ENCODE measurements around the gene HTR4.
"Not testable (repeated sequence)": the region's sequence is repeated elsewhere in the genome, so short reads cannot be mapped to it uniquely, and the experiment has no call there.

Gene HTR4

DNA sequence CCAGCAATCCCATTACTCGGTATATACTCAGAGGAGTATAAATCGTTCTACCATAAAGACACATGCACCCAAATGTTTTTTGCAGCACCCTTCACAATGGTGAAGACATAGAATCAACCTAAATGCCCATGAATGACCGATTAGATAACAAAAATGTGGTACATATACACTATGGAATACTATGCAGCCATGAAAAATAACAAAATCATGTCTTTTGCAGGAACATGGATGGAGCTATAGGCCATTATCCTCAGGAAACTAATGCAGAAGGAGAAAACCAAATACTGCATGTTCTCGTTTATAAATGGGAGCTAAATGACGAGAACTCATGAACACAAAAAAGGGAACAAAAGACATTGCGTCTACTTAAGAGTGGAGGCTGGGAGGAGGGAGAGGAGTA lies 114.5 kb downstream of the HTR4 start:
- no peaks in the 10 kb centered on the region for H3K27me3 ChIP-seq (ENCODE audit: insufficient read depth, low read length, poor library complexity)
- H3K4me3 ChIP-seq (ENCODE audit: low read depth in 1 of 2, low read length in 2 of 2) = no peak overlapping the region
- H2AFZ ChIP-seq (ENCODE audit: low read depth, low read length) = no peak overlapping the region
- no peaks in the 10 kb centered on the region for H3K79me2 ChIP-seq (ENCODE audit: insufficient read depth, low read length)
- no peaks in the 10 kb centered on the region for H3K36me3 ChIP-seq (ENCODE audit: insufficient read depth, low read length)
- H4K20me1 ChIP-seq (ENCODE audit: insufficient read depth, low read length) = no peaks in the 10 kb centered on the region
- no peak overlapping the region for H3K27ac ChIP-seq (ENCODE audit: low read length)
- H3K4me1 ChIP-seq (ENCODE audit: insufficient read depth, low read length) = no peaks in the 10 kb centered on the region
- TF ChIP-seq EZH2 (IDR thresholded peaks at IDR 0.05; ENCODE audit: borderline replicate concordance, low read depth, low read length, severe bottlenecking) = no peak
- TF ChIP-seq, protein P1, sequence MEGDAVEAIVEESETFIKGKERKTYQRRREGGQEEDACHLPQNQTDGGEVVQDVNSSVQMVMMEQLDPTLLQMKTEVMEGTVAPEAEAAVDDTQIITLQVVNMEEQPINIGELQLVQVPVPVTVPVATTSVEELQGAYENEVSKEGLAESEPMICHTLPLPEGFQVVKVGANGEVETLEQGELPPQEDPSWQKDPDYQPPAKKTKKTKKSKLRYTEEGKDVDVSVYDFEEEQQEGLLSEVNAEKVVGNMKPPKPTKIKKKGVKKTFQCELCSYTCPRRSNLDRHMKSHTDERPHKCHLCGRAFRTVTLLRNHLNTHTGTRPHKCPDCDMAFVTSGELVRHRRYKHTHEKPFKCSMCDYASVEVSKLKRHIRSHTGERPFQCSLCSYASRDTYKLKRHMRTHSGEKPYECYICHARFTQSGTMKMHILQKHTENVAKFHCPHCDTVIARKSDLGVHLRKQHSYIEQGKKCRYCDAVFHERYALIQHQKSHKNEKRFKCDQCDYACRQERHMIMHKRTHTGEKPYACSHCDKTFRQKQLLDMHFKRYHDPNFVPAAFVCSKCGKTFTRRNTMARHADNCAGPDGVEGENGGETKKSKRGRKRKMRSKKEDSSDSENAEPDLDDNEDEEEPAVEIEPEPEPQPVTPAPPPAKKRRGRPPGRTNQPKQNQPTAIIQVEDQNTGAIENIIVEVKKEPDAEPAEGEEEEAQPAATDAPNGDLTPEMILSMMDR (IDR thresholded peaks at IDR 0.05; ENCODE audit: borderline replicate concordance, extremely low read depth, low read length, poor library complexity, severe bottlenecking) = no peak
- DNase-seq (no peak), ATAC-seq (ENCODE audit: insufficient read depth, low read depth) (no peak)
- H3K9ac ChIP-seq (ENCODE audit: low read depth, low read length) = no peak overlapping the region
- H3K9me3 ChIP-seq (ENCODE audit: insufficient read depth, low read length, severe bottlenecking) = no peaks in the 10 kb centered on the region
- H3K4me2 ChIP-seq (ENCODE audit: insufficient read depth, low read length) = no peak overlapping the region

DNA sequence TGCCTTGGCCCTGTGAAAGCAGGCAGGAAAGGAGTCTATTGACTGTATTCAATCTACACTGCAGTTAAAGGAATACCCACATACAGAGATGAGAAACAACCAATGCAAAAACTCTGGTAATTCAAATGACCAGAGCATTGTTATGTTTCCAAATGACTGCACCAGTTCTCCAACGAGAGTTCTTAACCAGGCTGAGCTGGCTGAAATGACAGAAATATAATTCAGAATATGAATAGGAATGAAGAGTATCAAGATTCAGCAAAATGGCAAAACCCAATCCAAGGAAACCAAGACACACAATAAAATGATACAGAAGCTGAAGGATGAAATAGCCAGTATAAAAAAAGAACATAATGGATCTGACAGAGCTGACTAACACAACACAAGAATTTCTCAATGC lies 119.1 kb downstream of the HTR4 start:
- Histone ChIP-seq H2AFZ (ENCODE audit: low read depth, low read length) (no peak overlapping the region), H3K4me1 (ENCODE audit: insufficient read depth, low read length) (no peaks in the 10 kb centered on the region), H3K27me3 (ENCODE audit: insufficient read depth, low read length, poor library complexity) (no peaks in the 10 kb centered on the region), H3K4me3 (ENCODE audit: low read depth in 1 of 2, low read length in 2 of 2) (no peak overlapping the region), H3K27ac (ENCODE audit: low read length) (no peak overlapping the region), H3K9me3 (ENCODE audit: insufficient read depth, low read length, severe bottlenecking) (no peaks in the 10 kb centered on the region), H4K20me1 (ENCODE audit: insufficient read depth, low read length) (no peaks in the 10 kb centered on the region), H3K36me3 (ENCODE audit: insufficient read depth, low read length) (no peaks in the 10 kb centered on the region), H3K9ac (ENCODE audit: low read depth, low read length) (no peak overlapping the region), H3K79me2 (ENCODE audit: insufficient read depth, low read length) (no peaks in the 10 kb centered on the region), H3K4me2 (ENCODE audit: insufficient read depth, low read length) (no peak overlapping the region)
- TF ChIP-seq EZH2 (IDR thresholded peaks at IDR 0.05; ENCODE audit: borderline replicate concordance, low read depth, low read length, severe bottlenecking) = no peak
- TF ChIP-seq, protein P1 (IDR thresholded peaks at IDR 0.05; ENCODE audit: borderline replicate concordance, extremely low read depth, low read length, poor library complexity, severe bottlenecking) = no peak
- ATAC-seq (ENCODE audit: insufficient read depth, low read depth) (no peak), DNase-seq (no peak)

DNA sequence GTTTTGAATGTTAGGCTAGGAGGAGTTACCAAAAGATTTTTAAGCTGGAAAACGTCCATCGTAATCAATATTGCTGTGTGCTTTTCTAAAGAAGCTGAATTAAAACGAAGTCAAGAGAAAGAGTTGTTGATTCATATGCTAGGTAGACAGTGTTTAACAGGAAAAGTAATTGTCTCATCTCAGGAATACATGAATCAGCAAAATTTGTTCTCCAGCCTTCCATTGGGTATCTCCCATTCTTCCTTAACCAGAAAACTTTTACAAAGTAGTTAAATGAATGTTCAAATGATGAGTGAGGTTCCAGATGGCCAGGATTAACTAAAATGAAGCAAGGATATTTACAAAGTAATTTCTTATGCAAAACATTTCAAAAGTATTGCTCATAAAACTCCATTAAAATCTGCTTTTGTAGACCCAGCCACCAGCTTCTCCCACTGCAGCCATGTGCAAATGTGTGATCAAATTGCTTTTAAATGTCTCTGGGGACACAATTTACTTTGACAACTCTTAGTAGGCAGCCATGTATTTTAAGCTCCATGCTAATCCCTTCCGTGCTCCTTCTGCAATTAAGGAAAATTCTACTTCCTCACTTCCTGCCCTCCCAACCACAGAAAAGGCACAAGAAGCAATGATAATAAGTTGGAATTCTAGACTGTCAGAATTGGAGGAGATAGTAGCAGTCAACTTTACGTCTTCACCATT lies 121.2 kb downstream of the HTR4 start:
- Histone ChIP-seq H3K9ac (ENCODE audit: low read depth, low read length) (no peak overlapping the region), H3K79me2 (ENCODE audit: insufficient read depth, low read length) (no peaks in the 10 kb centered on the region), H3K27me3 (ENCODE audit: insufficient read depth, low read length, poor library complexity) (no peaks in the 10 kb centered on the region), H3K4me2 (ENCODE audit: insufficient read depth, low read length) (no peak overlapping the region), H3K9me3 (ENCODE audit: insufficient read depth, low read length, severe bottlenecking) (peaks cover 5% of the 10 kb centered on the region), H4K20me1 (ENCODE audit: insufficient read depth, low read length) (no peaks in the 10 kb centered on the region), H3K4me3 (ENCODE audit: low read depth in 1 of 2, low read length in 2 of 2) (no peak overlapping the region), H3K36me3 (ENCODE audit: insufficient read depth, low read length) (no peaks in the 10 kb centered on the region), H3K27ac (ENCODE audit: low read length) (no peak overlapping the region), H3K4me1 (ENCODE audit: insufficient read depth, low read length) (no peaks in the 10 kb centered on the region), H2AFZ (ENCODE audit: low read depth, low read length) (no peak overlapping the region)
- TF ChIP-seq, protein P1 (IDR thresholded peaks at IDR 0.05; ENCODE audit: borderline replicate concordance, extremely low read depth, low read length, poor library complexity, severe bottlenecking) = no peak
- no peak for TF ChIP-seq EZH2 (IDR thresholded peaks at IDR 0.05; ENCODE audit: borderline replicate concordance, low read depth, low read length, severe bottlenecking)
- DNase-seq (no peak), ATAC-seq (ENCODE audit: insufficient read depth, low read depth) (no peak)

DNA sequence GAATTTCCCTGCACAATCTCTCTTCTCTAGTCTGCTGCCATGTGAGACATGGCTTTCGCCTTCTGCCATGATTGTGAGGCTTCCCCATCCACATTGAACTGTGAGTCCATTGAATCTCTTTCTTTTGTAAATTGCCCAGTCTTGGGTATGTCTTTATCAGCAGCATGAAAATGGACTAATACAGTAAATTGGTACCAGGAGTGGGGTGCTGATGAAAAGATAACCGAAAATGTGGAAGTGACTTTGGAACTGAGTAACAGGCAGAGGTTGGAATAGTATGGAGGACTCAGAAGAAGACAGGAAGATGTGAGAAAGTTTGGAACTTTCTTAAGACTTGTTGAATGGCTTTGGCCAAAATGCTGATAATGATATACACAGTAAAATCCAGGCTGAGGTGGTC lies 124.9 kb downstream of the HTR4 start:
- not testable (repeated sequence) for H3K36me3 ChIP-seq (ENCODE audit: insufficient read depth, low read length); H3K27ac ChIP-seq (ENCODE audit: low read length); H3K79me2 ChIP-seq (ENCODE audit: insufficient read depth, low read length); H3K4me1 ChIP-seq (ENCODE audit: insufficient read depth, low read length); H3K9me3 ChIP-seq (ENCODE audit: insufficient read depth, low read length, severe bottlenecking); H3K9ac ChIP-seq (ENCODE audit: low read depth, low read length); ATAC-seq (ENCODE audit: insufficient read depth, low read depth); H3K4me3 ChIP-seq (ENCODE audit: low read depth in 1 of 2, low read length in 2 of 2); H2AFZ ChIP-seq (ENCODE audit: low read depth, low read length); H3K27me3 ChIP-seq (ENCODE audit: insufficient read depth, low read length, poor library complexity); H4K20me1 ChIP-seq (ENCODE audit: insufficient read depth, low read length); DNase-seq; H3K4me2 ChIP-seq (ENCODE audit: insufficient read depth, low read length)
